HepG2 (cell line): ENCODE measurements around the gene OSBPL3. TPM values are rescaled to one million over a fixed set of nuclear protein-coding genes. Genes with fewer than 3 reads are reported as not detected.

Experiments used
- ATAC-seq: fragments of 200-7000 bp; cut with Tn5 transposase; 3 replicates; pipeline ENCODE4 v1.9.1; 2020; ENCODE audit warnings: mild to moderate bottlenecking, moderate library complexity
- BruUV-seq: library from RNA; stranded (reverse); fragments of 400-500 nt; replicated peaks from 2 replicates; lab custom pipeline; 2021; lab: Mats Ljungman, UMichigan
- CTCF ChIA-PET: fragments of 300-600 bp; formaldehyde crosslinking; extraction: SDS; loops from one replicate; lab custom pipeline; 2021; ENCODE audit warnings: low total read pairs, inconsistent platforms, low intra/inter-chr PET ratio; lab: Yijun Ruan, JAX
- POLR2A ChIA-PET: fragments of 350-600 bp; sonication (Branson Sonifier 250); formaldehyde crosslinking; loops from one replicate; lab custom pipeline; 2020; ENCODE audit warnings: antibody characterized with exemption, inconsistent platforms; lab: Yijun Ruan, JAX
- DNase-seq: peaks from one replicate; pipeline ENCODE4 v3.0.0-alpha.2; 2015; ENCODE audit warnings: low spot score
- FAIRE-seq: peaks from 3 replicates; lab custom pipeline; 2011; peaks lifted over from hg19 to GRCh38; lab: Jason Lieb, UNC
- H2AFZ ChIP-seq: one replicate; pipeline ENCODE4 v1.6.1; 2011; ENCODE audit warnings: low read length, inconsistent platforms
- H3K27ac ChIP-seq: fragments of 300-600 bp; 3 replicates; pipeline ENCODE4 v1.8.0; 2011; ENCODE audit warnings: mixed run types, mild to moderate bottlenecking, mixed read lengths, low read length, inconsistent platforms; ENCODE audit not compliant: insufficient read depth; ENCODE audit errors: extremely low read length
- H3K27me3 ChIP-seq, 2 experiments: fragments of 200-600 bp in 1 of 2; 2 replicates in 1 of 2; 3 replicates in 1 of 2; pipeline versions ENCODE4 v1.6.0 to v1.8.0; 2011; ENCODE audit warnings: low read length in 2 of 2, mild to moderate bottlenecking in 2 of 2, moderate library complexity in 2 of 2, inconsistent platforms in 1 of 2; ENCODE audit not compliant: insufficient read depth in 2 of 2, control insufficient read depth in 1 of 2
- H3K36me3 ChIP-seq, 2 experiments: fragments of 200-600 bp in 1 of 2; replicated peaks in 1 of 2; 2 replicates in 1 of 2; 3 replicates in 1 of 2; pipeline versions ENCODE4 v1.5.1 to v1.8.0; 2011; ENCODE audit warnings: low read length in 2 of 2, inconsistent platforms in 1 of 2; ENCODE audit not compliant: insufficient read depth in 2 of 2, control insufficient read depth in 1 of 2
- H3K4me1 ChIP-seq: 2 replicates; pipeline ENCODE4 v1.5.1; 2012; ENCODE audit warnings: low read length, inconsistent platforms; ENCODE audit not compliant: insufficient read depth
- H3K4me2 ChIP-seq: 2 replicates; pipeline ENCODE4 v1.6.0; 2011; ENCODE audit warnings: low read depth, low read length, inconsistent platforms
- H3K4me3 ChIP-seq, 3 experiments: fragments of 200-600 bp in 1 of 3; sonication (generic), shearing (Covaris generic) in 1 of 3; replicated peaks in 1 of 3; 2 replicates each; pipeline ENCODE4 v1.5.1; 2011 to 2016; ENCODE audit warnings: low read length in 3 of 3, inconsistent platforms in 2 of 3, low read depth in 2 of 3, mild to moderate bottlenecking in 2 of 3, control low read depth in 1 of 3, mixed read lengths in 1 of 3; ENCODE audit not compliant: insufficient read depth in 1 of 3
- H3K79me2 ChIP-seq: one replicate; pipeline ENCODE4 v1.6.1; 2011; ENCODE audit warnings: low read length, inconsistent platforms; ENCODE audit not compliant: insufficient read depth
- H3K9ac ChIP-seq: 2 replicates; pipeline ENCODE4 v1.6.0; 2011; ENCODE audit warnings: mild to moderate bottlenecking, low read depth, low read length, inconsistent platforms; ENCODE audit not compliant: insufficient read depth
- H3K9me3 ChIP-seq: 2 replicates; pipeline ENCODE4 v1.5.1; 2012; ENCODE audit warnings: mild to moderate bottlenecking, low read length
- H4K20me1 ChIP-seq: 2 replicates; pipeline ENCODE4 v1.6.0; 2011; ENCODE audit warnings: inconsistent platforms, mild to moderate bottlenecking, low read length, moderate library complexity; ENCODE audit not compliant: insufficient read depth
- CEBPG ChIP-seq: IDR thresholded peaks from 2 replicates; pipeline ENCODE4 v1.6.1; 2016
- DNMT3B ChIP-seq: conservative IDR thresholded peaks from 2 replicates; pipeline ENCODE4 v1.6.1; 2016; ENCODE audit warnings: missing biosample characterization, control low read depth
- ETS1 ChIP-seq: sonication (generic); formaldehyde crosslinking; IDR thresholded peaks from 2 replicates; pipeline ENCODE4 v1.4.0; 2020; ENCODE audit warnings: missing genetic modification reagents
- FLYWCH1 ChIP-seq: sonication (generic); formaldehyde crosslinking; IDR thresholded peaks from 2 replicates; pipeline ENCODE4 v1.8.1; 2023; ENCODE audit warnings: mild to moderate bottlenecking, missing genetic modification reagents
- HNF1A ChIP-seq, 2 experiments: sonication (generic) in 1 of 2; formaldehyde crosslinking in 1 of 2; IDR thresholded peaks; 2 replicates each; pipeline versions ENCODE4 v1.4.0 to v1.6.1; 2016 to 2020; ENCODE audit warnings: borderline replicate concordance in 1 of 2, low read depth in 1 of 2, mild to moderate bottlenecking in 1 of 2, missing genetic modification reagents in 1 of 2
- HOXA5 ChIP-seq: sonication (generic); formaldehyde crosslinking; IDR thresholded peaks from 2 replicates; pipeline ENCODE4 v1.4.0; 2020; ENCODE audit warnings: missing genetic modification reagents
- ISL2 ChIP-seq: sonication (generic); formaldehyde crosslinking; IDR thresholded peaks from 2 replicates; pipeline ENCODE4 v1.5.0; 2020; ENCODE audit warnings: missing genetic modification reagents
- MIXL1 ChIP-seq: IDR thresholded peaks from 2 replicates; pipeline ENCODE4 v1.6.1; 2016
- NR2F6 ChIP-seq, 2 experiments: IDR thresholded peaks; 2 replicates each; pipeline ENCODE4 v1.6.1; 2016; ENCODE audit warnings: antibody characterized with exemption in 1 of 2, mild to moderate bottlenecking in 1 of 2
- PHF20 ChIP-seq: sonication (generic); formaldehyde crosslinking; IDR thresholded peaks from 2 replicates; pipeline ENCODE4 v1.5.0; 2020; ENCODE audit warnings: mild to moderate bottlenecking, missing genetic modification reagents
- POLR2G ChIP-seq: fragments of 200-400 bp; formaldehyde crosslinking; IDR thresholded peaks from 2 replicates; pipeline ENCODE4 v1.6.1; 2018; ENCODE audit warnings: mild to moderate bottlenecking, low read depth, low read length, moderate library complexity
- TRAFD1 ChIP-seq: sonication (generic); formaldehyde crosslinking; IDR thresholded peaks from 2 replicates; pipeline ENCODE4 v1.5.1; 2020; ENCODE audit warnings: missing genetic modification reagents, mild to moderate bottlenecking, borderline replicate concordance
- YEATS4 ChIP-seq: sonication (generic); formaldehyde crosslinking; IDR thresholded peaks from 2 replicates; pipeline ENCODE4 v1.4.0; 2020; ENCODE audit warnings: missing genetic modification reagents, borderline replicate concordance
- ZFP91 ChIP-seq: sonication (generic); formaldehyde crosslinking; IDR thresholded peaks from 2 replicates; pipeline ENCODE4 v1.9.0; 2022; ENCODE audit warnings: missing genetic modification reagents, mild to moderate bottlenecking, borderline replicate concordance
- ZNF317 ChIP-seq: sonication (generic); formaldehyde crosslinking; IDR thresholded peaks from 2 replicates; pipeline ENCODE4 v1.5.0; 2020; ENCODE audit warnings: mild to moderate bottlenecking, missing genetic modification reagents
- ZNF792 ChIP-seq: IDR thresholded peaks from 2 replicates; pipeline ENCODE4 v1.6.1; 2016
- WGBS: methylation state at CpG from one replicate; pipeline ENCODE4 v1.1.6; 2017; ENCODE audit warnings: low lambda C conversion rate; 5-methylcytosine and 5-hydroxymethylcytosine counted together
- in situ Hi-C: cut with HindIII; loops from 2 replicates; pipeline ENCODE4 v1.10.0; 2017; ENCODE audit warnings: low pct_unique_long_range_greater_than_20kb; ENCODE audit not compliant: extremely low pct_ligation_motif_present
- intact Hi-C: fragments of 100-400 bp; cut with micrococcal nuclease; formaldehyde crosslinking; loops from one replicate; pipeline ENCODE4 v1.10.0; 2022; ENCODE audit not compliant: unreplicated experiment
- polyA plus RNA-seq, 8 experiments: library from polyadenylated mRNA; depleted of rRNA in 3 of 8; stranded (reverse) in 7 of 8; unstranded in 1 of 8; fragments of >200 nt; fragmentation: Illumina TruSeq in 4 of 8; extraction: Trizol in 4 of 8; gene quantifications; 2 replicates each; pipeline versions ENCODE4 v1.2.1 to v1.2.3, GENCODE V29; 2011 to 2016; ENCODE audit warnings: low read depth in 4 of 8, missing spikeins in 1 of 8, mixed read lengths in 1 of 8; ENCODE audit not compliant: insufficient read depth in 1 of 8
- total RNA-seq, 5 experiments: library from RNA; depleted of rRNA; stranded (reverse); fragments of >200 nt; fragmentation: Illumina TruSeq; extraction: Trizol; gene quantifications; 2 replicates each; pipeline ENCODE4 v1.2.3, GENCODE V29; 2016; ENCODE audit warnings: low read depth in 1 of 5

The OSBPL3 gene
- total and polyA plus RNA-seq, 2 of the 13 experiments (the other 11 are each of a cell fraction or from before 2014, with no cell fraction given), result 8.8 to 28.9 TPM

GRCh38 chr7:24795407-24795767 lies 184.6 kb downstream of the OSBPL3 start:
- intact Hi-C loops, result no loop called here
- peak overlapping the region; percentile 23 to 65 (median 45); a peak in 5 of 6 replicates for H3K4me3 ChIP-seq
- no peaks in the 10 kb centered on the region for H3K36me3 ChIP-seq
- FAIRE-seq, result no peak
- ChIA-PET CTCF (no interaction called here), POLR2A (no interaction called here)
- no peaks in the 10 kb centered on the region for H3K9me3 ChIP-seq
- H3K4me2 ChIP-seq, result peak overlapping the region; percentile 54
- no TSS peak for BruUV-seq
- ATAC-seq, result peak; percentile 87
- in situ Hi-C loops, result no loop called here
- H2AFZ ChIP-seq, result no peak overlapping the region
- 56% methylated on average over 9 of the region's 9 CpGs for WGBS
- no peaks in the 10 kb centered on the region for H4K20me1 ChIP-seq
- H3K27ac ChIP-seq, result peak overlapping the region; percentile 56
- peaks cover 23% of the 10 kb centered on the region for H3K4me1 ChIP-seq
- H3K27me3 ChIP-seq, result no peaks in the 10 kb centered on the region
- DNase-seq, result peak; percentile 29
- H3K79me2 ChIP-seq, result peaks cover 3% of the 10 kb centered on the region
- H3K9ac ChIP-seq, result peak overlapping the region; percentile 52; the same call in 1 of the 2 replicates
- TF ChIP-seq NR2F6 (IDR thresholded peaks at IDR 0.05) (no peak; the same call in 1 of the 2 replicates), NR2F6 (CRISPR knock-in tag; IDR thresholded peaks at IDR 0.05) (peak; percentile 44; the same call in 1 of the 2 replicates), TRAFD1 (CRISPR knock-in tag) (no peak), ZFP91 (CRISPR knock-in tag) (peak; percentile 31; the same call in 1 of the 2 replicates), ZNF317 (CRISPR knock-in tag) (0 out of 2 replicates have a peak, but pooled peaks have one; percentile 64), CEBPG (CRISPR knock-in tag) (0 out of 2 replicates have a peak, but pooled peaks have one; percentile 25), ETS1 (no peak), HNF1A (IDR thresholded peaks at IDR 0.05; ENCODE audit: low read depth) (peak; percentile 62), HNF1A (CRISPR knock-in tag; IDR thresholded peaks at IDR 0.05; ENCODE audit: borderline replicate concordance) (no peak), ZNF792 (CRISPR knock-in tag) (no peak), FLYWCH1 (no peak), ISL2 (CRISPR knock-in tag) (no peak), HOXA5 (CRISPR knock-in tag) (no peak), DNMT3B (CRISPR knock-in tag) (no peak), YEATS4 (CRISPR knock-in tag) (no peak), MIXL1 (CRISPR knock-in tag) (no peak), PHF20 (0 out of 2 replicates have a peak, but pooled peaks have one; percentile 3), POLR2G (peak; percentile 24; the same call in 1 of the 2 replicates)
